Measurements from ENCODE around the gene RET.
A peak's percentile ranks its signal among the peaks of the same experiment; 100 is the strongest.

Gene RET

DNA sequence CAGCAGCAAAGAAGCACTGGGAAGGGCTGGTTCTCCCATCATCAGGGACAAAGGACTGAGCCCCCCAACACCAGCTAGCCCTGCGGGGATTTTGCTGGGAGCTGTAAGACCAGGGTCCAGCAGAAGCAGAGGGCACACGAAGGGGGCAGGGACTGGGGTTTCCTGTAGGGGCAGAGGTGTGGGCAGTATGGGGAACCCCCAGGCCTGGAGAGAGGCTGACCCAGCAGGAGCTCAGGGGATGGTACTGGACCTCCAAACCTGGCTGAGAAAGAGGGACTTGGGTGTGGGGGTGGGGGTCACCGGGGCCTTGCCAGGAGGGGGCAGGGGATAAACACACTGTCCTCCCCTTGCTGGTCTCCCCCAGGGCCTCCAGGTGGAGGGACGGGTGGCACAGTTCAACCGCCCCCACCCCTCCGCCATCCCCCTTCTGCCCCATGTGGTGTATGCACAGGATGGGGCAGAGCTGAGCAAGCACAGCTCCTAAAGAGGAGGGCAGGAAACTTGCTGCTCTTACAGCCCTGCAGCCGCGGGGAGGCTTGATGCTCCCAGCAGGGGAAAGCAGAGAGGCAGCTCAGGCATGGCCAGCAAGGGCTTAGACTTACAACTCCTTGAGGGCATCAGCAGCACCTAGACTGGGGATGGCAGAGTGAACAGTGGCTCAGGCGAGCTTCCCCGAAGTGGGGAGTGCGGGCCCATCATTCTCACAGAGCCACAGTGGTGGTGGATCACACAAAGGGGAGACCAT lies 12.4 kb upstream of the RET start:
- DNase-seq, result no peak

DNA sequence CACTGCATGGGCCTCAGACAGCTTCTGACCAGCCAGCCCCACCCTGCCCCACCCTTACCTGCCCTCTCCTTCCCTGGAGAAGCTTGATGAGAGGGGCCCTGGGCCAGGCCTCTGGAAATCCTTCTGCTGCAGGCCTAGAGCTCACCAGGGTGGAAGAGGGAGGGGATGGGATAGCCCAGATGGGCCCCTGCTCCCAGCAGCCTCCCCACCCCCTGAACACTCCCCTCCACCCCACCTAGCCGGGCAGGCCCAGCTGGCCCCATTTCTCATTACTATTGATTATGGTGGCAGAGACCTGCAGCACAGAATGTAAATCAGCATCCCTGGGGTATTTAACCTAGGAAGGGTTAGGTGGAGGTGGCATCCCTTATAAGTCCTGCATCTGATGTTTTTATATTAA lies 11.6 kb upstream of the RET start:
- no peak for DNase-seq

DNA sequence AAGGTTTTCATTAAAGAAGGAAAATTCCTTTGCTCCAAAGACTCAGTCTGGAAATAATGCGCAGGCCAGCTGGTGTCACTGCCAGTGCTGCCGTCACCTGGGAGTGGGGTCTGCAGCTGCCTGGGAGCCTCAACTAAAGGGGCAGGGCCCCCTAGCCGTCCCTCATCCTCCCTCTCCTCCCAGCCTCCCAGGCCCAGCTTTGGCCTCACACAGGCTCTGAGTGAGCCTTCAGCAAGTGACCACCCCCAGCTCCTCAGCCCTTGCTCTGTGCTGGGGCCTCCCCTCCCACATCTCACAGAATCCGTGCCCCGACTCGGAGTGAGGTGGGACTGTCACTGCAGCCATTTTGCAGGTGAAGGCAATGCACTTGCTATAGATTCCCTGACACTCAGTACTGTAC lies 11.1 kb upstream of the RET start:
- no peak for DNase-seq

DNA sequence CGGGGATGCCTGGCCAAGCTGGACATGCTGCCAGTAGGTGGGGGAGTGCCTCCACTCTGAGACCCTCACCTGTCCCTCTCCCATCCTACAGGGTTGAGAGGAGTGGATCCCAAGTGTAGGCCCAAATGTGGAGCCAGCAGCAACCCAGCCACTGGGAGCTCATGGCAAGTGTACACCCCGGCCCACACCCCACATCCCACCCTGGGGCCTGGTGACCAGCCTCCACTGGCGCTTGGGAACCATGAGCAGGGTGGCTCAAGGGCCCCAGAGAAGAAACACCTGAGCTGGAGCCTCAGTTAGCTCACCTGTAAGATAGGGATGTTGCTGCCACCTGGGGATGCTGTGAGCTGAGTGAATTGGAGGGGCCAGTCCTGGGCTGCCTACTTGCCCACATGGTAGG lies 10.4 kb upstream of the RET start:
- no peak for DNase-seq

DNA sequence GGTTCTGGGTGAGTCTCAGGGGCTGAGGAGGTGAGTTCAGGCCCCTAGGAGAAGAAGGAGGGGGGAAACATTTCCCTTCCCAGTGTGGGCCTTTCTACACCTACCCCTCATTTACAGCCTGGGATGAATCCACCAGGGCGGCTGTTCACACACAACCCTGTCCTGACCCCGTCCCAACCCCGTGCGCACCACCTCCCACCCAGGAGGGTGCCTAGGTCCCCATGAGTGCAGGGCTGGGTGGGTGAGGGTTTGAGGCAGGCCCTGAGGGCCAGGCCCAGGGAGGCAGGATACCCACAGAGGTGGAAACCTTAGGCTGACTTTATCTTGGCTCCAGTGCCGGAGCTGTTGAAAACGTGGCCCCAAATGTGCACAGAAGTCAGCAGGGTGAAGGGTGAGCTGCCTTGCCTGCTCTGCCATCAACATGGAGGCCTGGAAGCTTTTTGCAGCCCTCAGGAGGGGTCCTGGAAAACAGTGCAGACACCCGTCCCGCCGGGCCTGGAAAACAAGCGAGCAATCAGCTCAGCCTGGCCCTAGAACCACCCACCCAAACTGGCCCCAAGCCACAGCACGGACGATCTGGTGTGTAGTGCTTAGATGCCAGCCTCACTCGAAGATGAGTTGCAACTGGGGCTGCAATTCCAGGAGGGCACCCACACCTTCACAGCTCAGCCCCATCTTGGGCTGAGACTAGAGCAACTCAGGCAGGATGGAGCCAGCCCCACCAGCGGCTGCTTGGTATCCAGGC lies 9.3 kb upstream of the RET start:
- DNase-seq, result no peak

DNA sequence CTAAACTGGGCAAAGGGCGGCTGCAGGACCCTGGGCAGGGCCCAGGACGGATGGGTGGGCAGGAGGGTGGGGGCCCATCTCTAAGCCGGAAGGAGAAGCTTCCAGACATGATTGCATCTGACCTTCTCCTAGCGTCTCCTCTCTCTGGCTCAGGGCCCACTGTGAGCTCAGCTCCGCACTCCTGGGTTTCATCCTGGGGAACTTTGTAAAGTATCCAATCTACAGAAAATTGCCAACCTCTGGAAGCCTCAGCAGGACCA lies 8.8 kb upstream of the RET start:
- DNase-seq, result no peak

GRCh38 chr10:43068471-43069210 lies 8.2 kb upstream of the RET start:
- DNase-seq, result no peak

GRCh38 chr10:43069211-43069515 lies 7.7 kb upstream of the RET start:
- no peak for DNase-seq

GRCh38 chr10:43069579-43069978 lies 7.3 kb upstream of the RET start:
- DNase-seq, result no peak

GRCh38 chr10:43070121-43071085 lies 6.5 kb upstream of the RET start:
- DNase-seq, result no peak

GRCh38 chr10:43071865-43072650 lies 4.8 kb upstream of the RET start:
- DNase-seq, result no peak

- DNase-seq, result no peak
Measured at GRCh38 chr10:43073191-43073590, 3.7 kb upstream of the RET start.

DNA sequence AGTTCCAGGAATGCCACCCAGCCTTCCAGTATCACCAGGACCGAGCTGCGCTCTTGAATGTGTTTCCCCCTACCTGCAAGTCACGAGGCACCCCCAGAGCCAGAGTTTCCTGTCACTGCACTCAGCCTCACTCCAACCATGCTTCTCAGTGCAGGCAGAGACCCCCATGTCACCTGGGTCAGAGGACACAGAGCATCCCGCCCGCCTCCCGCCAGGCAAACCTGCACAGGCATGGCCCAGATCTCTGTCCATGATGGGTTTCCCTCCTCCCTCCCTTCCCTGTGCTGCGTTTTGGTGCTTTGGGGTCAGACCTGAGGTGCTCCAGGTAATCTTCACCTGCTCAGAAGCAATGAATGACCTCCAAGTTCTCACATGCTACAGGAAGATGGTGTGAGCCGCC lies 3.1 kb upstream of the RET start:
- DNase-seq, result no peak

GRCh38 chr10:43074409-43074808 lies 2.5 kb upstream of the RET start:
- no peak for DNase-seq

- no peak for DNase-seq
Measured at GRCh38 chr10:43074827-43075611, 1.9 kb upstream of the RET start.

DNA sequence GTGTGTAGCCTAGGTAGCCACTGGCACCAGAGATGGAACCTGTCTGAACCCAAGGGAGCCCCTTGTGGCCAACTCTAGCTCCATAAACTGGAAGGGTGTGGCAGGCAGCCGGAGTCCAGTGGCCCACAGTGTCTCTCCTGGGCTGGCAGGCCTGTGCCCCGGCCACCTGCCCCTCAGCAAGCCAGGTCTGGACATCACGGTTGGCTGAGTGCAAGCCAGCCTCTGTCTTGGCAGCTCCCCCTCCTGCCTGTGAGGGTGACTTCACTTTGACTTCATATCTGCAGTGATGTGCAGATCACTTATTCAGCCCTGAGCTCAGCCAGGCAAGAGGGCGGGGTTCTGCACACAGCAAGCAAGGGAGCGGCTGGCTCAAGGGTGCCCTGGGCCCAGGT lies 1.3 kb upstream of the RET start:
- DNase-seq, result no peak

DNA sequence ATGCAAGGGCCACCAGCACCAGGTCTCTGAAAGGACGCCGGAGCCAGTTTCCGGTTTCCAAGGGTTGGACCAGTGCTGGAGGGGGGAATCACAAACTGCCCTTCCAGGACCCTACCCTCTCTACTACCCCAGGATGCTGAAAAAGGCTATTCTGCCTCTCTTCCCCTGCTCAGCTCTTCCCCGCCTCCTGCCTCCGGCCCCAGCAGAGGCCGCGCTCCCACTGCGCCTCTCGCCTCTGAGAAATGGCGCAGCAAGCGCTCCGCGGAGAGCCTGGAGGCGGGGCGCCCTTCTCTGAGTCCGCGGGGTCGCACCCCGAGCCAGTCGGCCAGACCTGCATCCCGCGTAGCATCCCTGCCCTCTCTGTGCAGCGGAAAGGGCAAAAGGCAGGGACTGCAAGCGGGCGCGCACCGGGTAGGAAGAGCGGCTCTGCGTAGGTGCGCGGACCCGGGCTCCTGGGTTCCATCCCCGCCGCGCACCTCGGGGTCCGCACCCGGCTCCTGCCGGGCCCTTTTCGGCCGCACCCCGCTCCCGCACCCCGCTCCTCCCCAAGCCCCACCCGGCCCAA lies 476 bp upstream of the RET start:
- DNase-seq, result no peak

GRCh38 chr10:43077421-43078171 lies 727 bp downstream of the RET start:
- DNase-seq, result no peak

DNA sequence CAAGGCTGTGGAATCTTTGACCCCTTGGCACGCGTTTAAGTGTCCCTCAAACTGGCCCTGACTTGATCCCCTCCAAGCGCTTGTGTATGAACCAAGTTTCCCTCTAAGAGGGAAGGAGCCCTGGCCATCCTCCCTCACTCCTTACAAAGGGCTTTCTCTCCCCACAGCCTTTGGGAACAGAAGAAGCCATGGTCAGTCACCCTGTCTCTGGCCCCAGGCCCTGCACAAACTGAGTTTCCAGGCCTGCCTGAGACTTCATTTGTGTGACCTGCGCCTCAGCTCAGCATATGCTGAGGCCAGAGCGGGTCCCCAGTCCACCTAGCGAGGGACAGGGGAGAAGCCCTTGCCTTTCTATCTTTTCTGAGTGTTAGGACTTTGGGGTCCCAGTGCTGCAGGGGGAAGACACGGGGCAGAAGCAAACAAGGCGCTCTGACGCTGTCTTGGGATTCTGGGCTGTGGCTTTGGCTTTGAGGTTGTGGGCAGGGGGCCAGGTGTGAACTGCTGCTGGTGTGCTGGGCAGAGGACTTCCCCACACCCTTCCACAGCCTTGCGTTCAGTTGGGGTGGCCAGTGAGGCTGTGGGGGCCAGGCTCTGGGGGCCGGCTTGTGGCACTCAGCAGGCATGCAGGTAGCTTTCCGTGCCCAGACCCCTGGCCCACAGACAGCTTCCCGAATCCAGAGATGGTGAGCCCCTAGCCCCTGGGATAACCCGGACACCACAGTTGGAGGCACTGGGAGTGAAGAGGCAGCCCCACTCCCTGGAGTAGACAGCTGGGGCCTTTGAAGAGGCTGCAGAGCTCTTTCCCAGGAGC lies 1.5 kb downstream of the RET start:
- no peak for DNase-seq

- DNase-seq, result peak; percentile 28
Measured at GRCh38 chr10:43078986-43079273, 2.1 kb downstream of the RET start.
